IPS-18c (cell line): Measurements from ENCODE around the gene MORC3.
"Not testable (repeated sequence)": the region's sequence is repeated elsewhere in the genome, so short reads cannot be mapped to it uniquely, and the experiment has no call there.

Experiments
- H3K4me3 ChIP-seq: 2 replicates; pipeline ENCODE4 v1.7.0; 2013; ENCODE audit warnings: low read depth, mild to moderate bottlenecking, low read length, moderate library complexity; ENCODE audit not compliant: insufficient read depth
- H3K9me3 ChIP-seq: one replicate; pipeline ENCODE4 v1.6.1; 2013; ENCODE audit warnings: mild to moderate bottlenecking, low read length, moderate library complexity; ENCODE audit not compliant: control insufficient read depth, insufficient read depth

Gene MORC3

DNA sequence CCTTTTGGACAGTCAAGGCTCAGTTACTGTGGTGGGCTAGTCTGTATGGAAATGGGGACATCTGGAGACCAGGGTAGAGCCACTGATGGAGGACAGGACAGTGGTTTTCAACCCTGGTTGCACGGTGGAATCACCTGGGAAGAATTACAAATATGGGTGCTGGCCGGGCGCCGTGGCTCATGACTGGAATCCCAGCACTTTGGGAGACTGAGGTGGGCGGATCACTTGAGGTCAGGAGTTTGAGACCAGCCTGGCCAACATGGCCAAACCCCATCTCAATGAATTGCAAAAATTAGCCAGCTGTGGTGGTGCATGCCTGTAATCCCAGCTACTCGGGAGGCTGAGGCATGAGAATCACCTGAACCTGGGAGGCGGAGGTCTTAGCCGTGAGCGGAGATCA is 79.7 kb downstream of the MORC3 start:
- not testable (repeated sequence) for H3K9me3 ChIP-seq, H3K4me3 ChIP-seq

- Histone ChIP-seq H3K9me3 (peaks cover 2% of the 10 kb centered on the region), H3K4me3 (no peak overlapping the region)
These were observed 80.7 kb downstream of the MORC3 start for GRCh38 chr21:36400719-36401118.

DNA sequence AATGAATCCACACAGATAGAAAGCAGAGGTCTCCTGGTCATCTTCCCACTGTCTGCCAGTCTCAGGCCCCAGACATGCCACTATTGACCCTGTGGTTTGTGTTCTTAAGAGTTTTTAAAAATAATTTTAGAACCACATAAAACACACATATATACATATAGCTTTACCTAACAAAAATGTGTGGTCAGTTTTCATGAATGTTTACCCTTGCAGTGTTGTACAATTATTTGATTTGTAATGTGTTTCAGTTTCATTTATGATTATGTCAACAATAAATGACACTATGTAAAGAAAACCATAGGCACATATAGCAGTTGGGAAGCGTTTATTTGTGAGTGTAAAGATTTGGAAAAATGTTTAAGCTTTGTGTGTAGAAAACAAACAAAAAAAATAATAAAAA is 82.3 kb downstream of the MORC3 start:
- no peaks in the 10 kb centered on the region for H3K9me3 ChIP-seq
- no peak overlapping the region for H3K4me3 ChIP-seq

DNA sequence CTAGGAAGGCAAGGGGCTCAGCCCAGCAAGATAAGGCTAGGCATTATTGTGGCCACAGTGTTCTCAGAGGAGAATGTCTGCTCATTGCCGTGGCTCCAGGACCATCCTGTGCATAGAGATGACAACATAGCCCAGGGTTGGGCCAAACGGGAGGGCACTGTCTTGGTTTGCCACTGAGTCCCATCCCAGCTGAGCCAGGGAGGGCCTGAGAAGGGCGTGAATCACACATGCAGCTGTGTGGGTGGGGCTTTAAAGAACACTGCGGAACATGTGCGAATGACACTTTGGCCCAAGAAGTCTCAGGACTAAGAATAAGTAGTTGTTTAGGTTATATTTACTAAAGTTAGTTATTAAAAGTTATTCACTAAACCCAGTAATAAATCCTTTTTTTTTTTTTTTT is 83.7 kb downstream of the MORC3 start:
- Histone ChIP-seq H3K4me3 (no peak overlapping the region), H3K9me3 (no peaks in the 10 kb centered on the region)

- Histone ChIP-seq H3K4me3 (no peak overlapping the region), H3K9me3 (no peaks in the 10 kb centered on the region)
These were observed 88.6 kb downstream of the MORC3 start for GRCh38 chr21:36408568-36408967.

DNA sequence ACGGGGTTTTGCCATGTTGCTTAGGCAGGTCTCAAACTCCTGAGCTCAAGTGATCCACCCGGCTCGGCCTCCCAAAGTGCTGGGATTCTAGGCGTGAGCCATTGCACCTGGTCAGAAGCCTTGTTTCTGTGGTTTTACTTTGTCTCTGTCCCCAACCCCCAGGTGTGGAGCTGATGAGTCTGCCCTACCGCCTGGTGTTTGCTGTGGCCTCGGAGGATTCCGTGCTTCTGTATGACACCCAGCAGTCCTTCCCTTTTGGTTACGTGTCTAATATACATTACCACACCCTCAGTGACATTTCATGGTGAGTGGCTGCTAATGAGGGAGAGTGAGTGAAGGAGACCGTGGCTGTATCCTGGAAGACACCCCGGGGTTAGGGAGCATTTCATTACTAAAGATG is 91.3 kb downstream of the MORC3 start:
- no peaks in the 10 kb centered on the region for H3K9me3 ChIP-seq
- no peak overlapping the region for H3K4me3 ChIP-seq

DNA sequence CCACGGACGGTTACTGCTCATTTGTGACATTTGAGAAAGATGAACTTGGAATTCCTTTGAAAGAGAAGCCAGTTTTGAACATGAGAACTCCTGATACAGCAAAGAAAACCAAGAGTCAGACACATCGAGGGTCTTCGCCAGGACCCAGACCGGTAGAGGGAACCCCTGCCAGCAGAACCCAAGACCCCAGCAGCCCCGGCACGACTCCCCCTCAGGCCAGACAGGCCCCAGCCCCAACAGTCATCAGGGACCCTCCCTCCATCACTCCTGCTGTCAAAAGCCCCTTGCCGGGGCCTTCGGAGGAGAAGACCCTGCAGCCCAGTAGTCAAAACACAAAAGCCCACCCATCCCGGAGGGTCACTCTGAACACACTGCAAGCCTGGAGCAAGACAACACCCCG is 92.9 kb downstream of the MORC3 start:
- Histone ChIP-seq H3K9me3 (no peaks in the 10 kb centered on the region), H3K4me3 (no peak overlapping the region)

DNA sequence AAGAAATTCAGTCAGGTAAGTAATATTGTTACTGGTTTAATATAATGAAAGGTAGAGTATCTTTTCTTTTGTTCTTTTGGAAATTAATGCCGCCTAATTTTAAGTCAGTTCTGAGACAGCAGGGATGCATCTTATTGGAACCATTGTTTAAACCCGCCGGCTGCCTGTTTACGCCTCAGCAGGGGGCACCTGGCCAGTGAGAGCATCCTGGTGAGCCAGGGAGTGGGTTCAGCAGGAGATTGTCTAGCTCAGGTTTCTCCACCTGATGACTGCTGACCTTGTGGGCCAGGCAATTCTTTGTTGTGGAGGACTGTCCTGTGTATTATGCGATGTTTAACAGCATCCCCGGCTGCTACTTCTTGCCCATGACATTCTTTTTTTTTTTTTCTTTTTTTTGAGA is 95.4 kb downstream of the MORC3 start:
- H3K4me3 ChIP-seq: no peak overlapping the region
- no peaks in the 10 kb centered on the region for H3K9me3 ChIP-seq

DNA sequence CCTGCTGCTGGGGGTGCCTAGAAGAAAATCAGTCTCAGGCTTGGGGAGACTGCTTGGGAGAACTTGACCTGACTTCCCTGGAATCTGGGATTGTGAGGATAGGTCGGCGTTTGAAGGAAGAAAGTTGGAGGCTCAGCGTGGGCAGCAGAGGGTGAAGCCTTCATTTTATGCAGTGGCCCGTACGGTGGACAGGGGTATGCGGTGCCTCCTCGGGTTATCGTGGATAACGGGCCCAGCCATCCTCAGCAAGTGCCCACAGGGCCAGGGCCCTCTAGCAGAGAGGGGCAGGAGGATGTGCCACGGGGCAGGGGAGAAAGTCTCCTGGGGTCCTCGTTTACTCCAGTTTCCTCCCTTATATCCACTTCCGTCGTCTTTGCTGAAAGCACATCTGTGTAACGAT is 99.2 kb downstream of the MORC3 start:
- no peaks in the 10 kb centered on the region for H3K9me3 ChIP-seq
- H3K4me3 ChIP-seq: no peak overlapping the region

- Histone ChIP-seq H3K4me3 (no peak overlapping the region), H3K9me3 (no peaks in the 10 kb centered on the region)
These were observed 100.0 kb downstream of the MORC3 start for GRCh38 chr21:36419996-36420395.

GRCh38 chr21:36420571-36421339 is 100.8 kb downstream of the MORC3 start:
- H3K4me3 ChIP-seq: no peak overlapping the region
- H3K9me3 ChIP-seq: no peaks in the 10 kb centered on the region

- no peaks in the 10 kb centered on the region for H3K9me3 ChIP-seq
- no peak overlapping the region for H3K4me3 ChIP-seq
These were observed 102.5 kb downstream of the MORC3 start for GRCh38 chr21:36422279-36423098.

DNA sequence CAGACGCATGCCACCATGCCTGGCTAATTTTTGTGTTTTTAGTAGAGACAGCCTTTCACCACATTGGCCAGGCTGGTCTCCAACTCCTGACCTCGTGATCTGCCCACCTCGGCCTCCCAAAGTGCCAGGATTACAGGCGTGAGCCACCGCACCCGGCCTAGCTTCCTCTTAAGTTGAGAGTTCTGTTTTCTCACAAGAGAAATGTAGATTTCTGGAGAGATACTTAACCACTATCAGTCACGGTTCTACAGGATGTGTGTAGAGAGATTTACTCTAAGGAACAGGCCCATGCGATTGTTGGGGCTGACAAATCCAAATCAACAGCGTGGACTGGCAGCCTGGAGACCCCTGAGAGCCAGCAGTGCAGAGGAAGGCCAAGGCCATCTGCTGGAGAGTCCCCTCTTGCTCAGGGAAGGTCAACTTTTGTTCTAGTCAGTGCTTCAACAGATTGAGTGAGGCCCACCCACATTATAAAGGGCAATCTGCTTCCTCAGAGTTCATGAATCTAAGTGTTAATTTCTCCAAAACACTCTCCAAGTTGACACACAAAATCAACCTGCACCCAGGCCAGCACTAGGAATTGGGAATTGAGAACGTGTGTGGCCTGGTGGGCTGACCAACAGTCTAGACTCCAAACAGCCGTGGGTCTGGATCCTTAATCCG is 103.9 kb downstream of the MORC3 start:
- no peak overlapping the region for H3K4me3 ChIP-seq
- H3K9me3 ChIP-seq: no peaks in the 10 kb centered on the region

DNA sequence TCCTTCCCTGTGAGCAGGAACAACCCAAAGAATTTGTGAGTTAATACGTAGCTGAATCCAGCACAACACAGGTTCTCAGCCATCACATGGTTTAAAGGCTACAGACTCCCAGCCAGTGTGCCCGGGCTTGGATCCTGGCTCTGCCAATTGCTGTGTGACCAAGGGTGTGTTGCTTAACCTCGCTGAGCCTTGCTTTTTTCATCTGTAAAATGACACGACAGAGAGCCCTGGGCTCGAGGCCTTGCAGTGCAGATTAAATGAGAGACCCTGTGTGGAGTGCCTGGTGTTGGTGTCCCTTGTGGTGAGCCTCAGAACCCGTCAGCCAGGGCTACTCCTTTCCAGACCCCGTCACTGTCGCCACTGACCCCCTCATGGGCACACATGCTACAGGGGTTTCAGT is 104.6 kb downstream of the MORC3 start:
- Histone ChIP-seq H3K4me3 (no peak overlapping the region), H3K9me3 (no peaks in the 10 kb centered on the region)

GRCh38 chr21:36425286-36425685 is 105.3 kb downstream of the MORC3 start:
- no peaks in the 10 kb centered on the region for H3K9me3 ChIP-seq
- H3K4me3 ChIP-seq: no peak overlapping the region
